ENCODE results near the gene TMEM108.

GRCh38 chr3:133246119-133246518 is 207.9 kb downstream of the TMEM108 start:
- no peak for TF ChIP-seq CTCF (IDR thresholded peaks at IDR 0.05; ENCODE audit: poor library complexity, severe bottlenecking)
- TF ChIP-seq EP300 (conservative IDR thresholded peaks at IDR 0.05; ENCODE audit: poor library complexity, severe bottlenecking) = no peak
- no peak for TF ChIP-seq RAD21 (conservative IDR thresholded peaks at IDR 0.05)
- no peak for TF ChIP-seq MXI1 (conservative IDR thresholded peaks at IDR 0.05; ENCODE audit: poor library complexity, severe bottlenecking)
- no peak for TF ChIP-seq POLR2AphosphoS5 (IDR thresholded peaks at IDR 0.05)
- TF ChIP-seq TAF1 (IDR thresholded peaks at IDR 0.05; ENCODE audit: low read depth) = no peak
- TF ChIP-seq EZH2 (IDR thresholded peaks at IDR 0.05; ENCODE audit: borderline replicate concordance, insufficient read depth, low read length, poor library complexity, severe bottlenecking) = no peak
- TF ChIP-seq SMC3 (conservative IDR thresholded peaks at IDR 0.05; ENCODE audit: poor library complexity) = no peak

Data from neural cell (in vitro differentiated cells).